Measurements from ENCODE around the gene SEZ6L.

The SEZ6L gene

DNA sequence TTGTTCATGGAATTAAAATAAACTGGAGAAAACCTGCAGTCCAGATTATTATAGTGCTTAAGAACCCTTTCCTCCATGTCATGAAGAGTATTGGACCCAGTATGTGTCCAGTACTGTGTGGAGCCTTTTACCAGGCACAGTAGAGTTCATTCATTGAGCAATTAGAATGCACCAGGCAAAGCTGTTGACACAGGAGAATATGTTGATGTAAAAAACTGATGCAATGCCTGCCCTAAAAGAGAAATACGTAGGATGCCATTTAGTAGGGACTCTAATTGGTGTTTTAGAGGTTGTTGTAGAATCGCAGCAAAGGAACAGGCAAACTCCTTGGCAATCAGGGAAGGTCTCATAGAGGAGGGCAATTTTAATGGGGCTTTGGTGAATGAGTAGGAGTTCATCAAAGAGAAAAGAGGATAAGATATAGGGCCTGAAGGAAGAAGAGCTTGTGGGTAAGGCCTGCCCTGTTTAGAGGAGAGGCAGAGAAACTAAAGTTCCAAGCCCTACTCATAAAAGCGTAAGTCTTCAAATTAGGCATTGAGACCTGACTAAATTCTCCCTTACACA lies 126.4 kb downstream of the SEZ6L start:
- TF ChIP-seq CTCF (IDR thresholded peaks at IDR 0.05; ENCODE audit: low read depth, low read length), result no peak
- DNase-seq, result no peak
- H3K9me3 ChIP-seq, result no peaks in the 10 kb centered on the region
- no peaks in the 10 kb centered on the region for H3K4me1 ChIP-seq
- no peak overlapping the region for H3K4me3 ChIP-seq (ENCODE audit: low read depth, low read length)
- H3K36me3 ChIP-seq, result no peaks in the 10 kb centered on the region
- H3K27me3 ChIP-seq, result no peaks in the 10 kb centered on the region

DNA sequence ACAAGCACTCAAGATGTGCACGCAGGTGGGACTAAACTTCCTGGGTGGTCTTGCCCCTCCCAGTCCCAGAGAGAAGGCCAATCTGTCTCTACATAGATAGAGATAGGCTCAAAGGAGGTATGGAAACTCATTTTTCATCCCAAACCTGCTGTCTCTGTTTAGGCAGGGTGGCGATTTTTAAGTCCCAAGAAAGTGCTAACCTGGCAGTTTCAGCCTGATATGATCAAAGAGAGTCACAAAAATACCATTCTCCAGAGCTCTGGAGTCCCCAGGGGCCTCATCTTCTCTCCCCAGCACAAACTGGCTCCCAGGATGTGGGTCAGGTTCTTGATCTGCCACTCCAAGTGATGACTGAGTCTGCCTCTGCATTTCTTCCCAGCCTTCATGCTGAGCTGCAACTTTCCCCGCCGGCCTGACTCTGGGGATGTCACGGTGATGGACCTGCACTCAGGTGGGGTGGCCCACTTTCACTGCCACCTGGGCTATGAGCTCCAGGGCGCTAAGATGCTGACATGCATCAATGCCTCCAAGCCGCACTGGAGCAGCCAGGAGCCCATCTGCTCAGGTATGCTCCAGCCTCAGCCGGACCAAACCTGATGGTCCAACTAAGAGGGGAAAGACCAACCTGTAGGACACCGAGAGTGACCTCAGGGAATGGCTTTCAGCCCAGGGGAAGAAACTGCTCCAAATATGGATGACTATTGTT lies 129.5 kb downstream of the SEZ6L start:
- Histone ChIP-seq H3K27me3 (no peaks in the 10 kb centered on the region), H3K4me1 (no peaks in the 10 kb centered on the region), H3K9me3 (no peaks in the 10 kb centered on the region), H3K36me3 (no peaks in the 10 kb centered on the region), H3K4me3 (ENCODE audit: low read depth, low read length) (no peak overlapping the region)
- no peak for TF ChIP-seq CTCF (IDR thresholded peaks at IDR 0.05; ENCODE audit: low read depth, low read length)
- DNase-seq, result no peak

- TF ChIP-seq CTCF (IDR thresholded peaks at IDR 0.05; ENCODE audit: low read depth, low read length), result no peak
- Histone ChIP-seq H3K4me3 (ENCODE audit: low read depth, low read length) (no peak overlapping the region), H3K9me3 (no peaks in the 10 kb centered on the region), H3K27me3 (no peaks in the 10 kb centered on the region), H3K36me3 (no peaks in the 10 kb centered on the region), H3K4me1 (no peaks in the 10 kb centered on the region)
- DNase-seq, result no peak
These were observed 133.5 kb downstream of the SEZ6L start for GRCh38 chr22:26302726-26303125.

- Histone ChIP-seq H3K27me3 (no peaks in the 10 kb centered on the region), H3K4me1 (no peaks in the 10 kb centered on the region), H3K4me3 (ENCODE audit: low read depth, low read length) (no peak overlapping the region), H3K9me3 (no peaks in the 10 kb centered on the region), H3K36me3 (no peaks in the 10 kb centered on the region)
- TF ChIP-seq CTCF (IDR thresholded peaks at IDR 0.05; ENCODE audit: low read depth, low read length), result no peak
- DNase-seq, result no peak
These were observed 134.2 kb downstream of the SEZ6L start for GRCh38 chr22:26303475-26303874.

DNA sequence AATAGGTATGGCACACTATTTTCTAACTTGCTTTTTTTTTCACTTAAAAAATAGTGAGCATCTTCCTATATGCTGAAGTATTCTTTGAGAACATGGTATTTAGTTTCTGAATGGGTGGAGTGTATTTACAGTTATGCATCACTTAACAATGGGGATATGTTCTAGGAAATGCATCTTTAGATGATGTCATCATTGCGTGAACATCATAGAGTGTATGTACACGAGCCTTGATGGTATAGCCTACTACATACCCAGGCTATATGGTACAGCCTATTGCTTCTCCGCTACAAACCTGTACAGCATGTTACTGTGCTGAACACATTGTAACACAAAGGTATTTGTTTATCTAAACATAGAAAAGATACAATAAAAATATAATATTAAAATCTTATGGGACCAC lies 135.5 kb downstream of the SEZ6L start:
- DNase-seq, result no peak
- no peaks in the 10 kb centered on the region for H3K36me3 ChIP-seq
- H3K4me1 ChIP-seq, result no peaks in the 10 kb centered on the region
- no peaks in the 10 kb centered on the region for H3K27me3 ChIP-seq
- TF ChIP-seq CTCF (IDR thresholded peaks at IDR 0.05; ENCODE audit: low read depth, low read length), result no peak
- no peak overlapping the region for H3K4me3 ChIP-seq (ENCODE audit: low read depth, low read length)
- no peaks in the 10 kb centered on the region for H3K9me3 ChIP-seq

DNA sequence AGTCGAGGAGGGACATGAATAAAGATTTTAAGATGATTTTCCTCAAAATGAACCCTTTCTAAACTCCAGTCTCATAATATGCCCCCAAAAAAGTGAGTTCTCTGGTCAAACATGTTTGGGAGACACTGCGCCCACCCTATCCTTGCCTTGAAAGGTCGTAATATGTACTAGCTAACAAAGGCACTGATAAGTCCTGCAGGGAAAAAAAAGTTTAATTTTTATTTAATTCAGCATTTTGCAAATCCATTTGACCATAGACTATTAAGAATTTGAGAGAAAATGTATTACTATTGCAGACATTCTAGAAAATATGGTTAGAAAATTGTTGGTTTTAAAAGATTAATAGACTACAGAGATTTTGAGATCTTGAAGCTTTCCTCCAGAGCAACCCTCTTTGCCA lies 139.2 kb downstream of the SEZ6L start:
- H3K4me1 ChIP-seq, result no peaks in the 10 kb centered on the region
- DNase-seq, result no peak
- no peak for TF ChIP-seq CTCF (IDR thresholded peaks at IDR 0.05; ENCODE audit: low read depth, low read length)
- H3K9me3 ChIP-seq, result no peaks in the 10 kb centered on the region
- H3K4me3 ChIP-seq (ENCODE audit: low read depth, low read length), result no peak overlapping the region
- H3K36me3 ChIP-seq, result no peaks in the 10 kb centered on the region
- no peaks in the 10 kb centered on the region for H3K27me3 ChIP-seq

All from BE2C (cell line).